Activated B cell treated with CpG ODN at 0.5 μM for 24 hours (primary cell): Measurements from ENCODE around the gene PRKAG1. TPM values are rescaled to one million over a fixed set of nuclear protein-coding genes. Genes with fewer than 3 reads are reported as not detected.

Experiments
- ATAC-seq: fragments of 200-7000 bp; cut with Tn5 transposase; one replicate; pipeline ENCODE4 v1.10.0; 2021; ENCODE audit warnings: low read depth, mild to moderate bottlenecking, moderate library complexity
- CTCF ChIA-PET: fragments of 350-600 bp; sonication (Branson Sonifier 250); formaldehyde crosslinking; loops from one replicate; lab custom pipeline; 2021; ENCODE audit warnings: antibody characterized with exemption; lab: Charles Lee
- POLR2A ChIA-PET: fragments of 350-600 bp; sonication (Branson Sonifier 250); formaldehyde crosslinking; loops from one replicate; lab custom pipeline; 2021; ENCODE audit warnings: antibody characterized with exemption; lab: Charles Lee
- DNase-seq: peaks from one replicate; pipeline ENCODE4 v3.0.0; 2022
- H3K27ac Mint-ChIP-seq: one replicate; pipeline ENCODE4 v1.8.0; 2020; ENCODE audit warnings: mixed read lengths
- H3K27me3 Mint-ChIP-seq: one replicate; pipeline ENCODE4 v1.8.0; 2021; ENCODE audit warnings: mixed read lengths
- H3K36me3 Mint-ChIP-seq: one replicate; pipeline ENCODE4 v1.8.0; 2021; ENCODE audit warnings: low read depth, mixed read lengths
- H3K4me1 Mint-ChIP-seq: one replicate; pipeline ENCODE4 v1.8.0; 2021; ENCODE audit warnings: mixed read lengths
- H3K4me3 Mint-ChIP-seq: one replicate; pipeline ENCODE4 v1.8.0; 2020; ENCODE audit warnings: mild to moderate bottlenecking, mixed read lengths
- H3K9me3 Mint-ChIP-seq: one replicate; pipeline ENCODE4 v1.8.0; 2020; ENCODE audit warnings: mixed read lengths
- intact Hi-C: fragments of 100-400 bp; cut with micrococcal nuclease; formaldehyde crosslinking; loops from one replicate; pipeline ENCODE4 v1.15.1; 2024
- total RNA-seq: library from RNA; stranded (reverse); gene quantifications from 2 replicates; pipeline ENCODE4 v1.2.3, GENCODE V29; 2022
- TF ChIP-seq, protein P1 (sequence below): fragments of 200-600 bp; IDR thresholded peaks from one replicate; pipeline ENCODE4 v1.8.0; 2022; ENCODE audit warnings: antibody characterized with exemption, mild to moderate bottlenecking

Gene PRKAG1
- total RNA-seq, 1 donor from 2014 or later, result 70.5 TPM

DNA sequence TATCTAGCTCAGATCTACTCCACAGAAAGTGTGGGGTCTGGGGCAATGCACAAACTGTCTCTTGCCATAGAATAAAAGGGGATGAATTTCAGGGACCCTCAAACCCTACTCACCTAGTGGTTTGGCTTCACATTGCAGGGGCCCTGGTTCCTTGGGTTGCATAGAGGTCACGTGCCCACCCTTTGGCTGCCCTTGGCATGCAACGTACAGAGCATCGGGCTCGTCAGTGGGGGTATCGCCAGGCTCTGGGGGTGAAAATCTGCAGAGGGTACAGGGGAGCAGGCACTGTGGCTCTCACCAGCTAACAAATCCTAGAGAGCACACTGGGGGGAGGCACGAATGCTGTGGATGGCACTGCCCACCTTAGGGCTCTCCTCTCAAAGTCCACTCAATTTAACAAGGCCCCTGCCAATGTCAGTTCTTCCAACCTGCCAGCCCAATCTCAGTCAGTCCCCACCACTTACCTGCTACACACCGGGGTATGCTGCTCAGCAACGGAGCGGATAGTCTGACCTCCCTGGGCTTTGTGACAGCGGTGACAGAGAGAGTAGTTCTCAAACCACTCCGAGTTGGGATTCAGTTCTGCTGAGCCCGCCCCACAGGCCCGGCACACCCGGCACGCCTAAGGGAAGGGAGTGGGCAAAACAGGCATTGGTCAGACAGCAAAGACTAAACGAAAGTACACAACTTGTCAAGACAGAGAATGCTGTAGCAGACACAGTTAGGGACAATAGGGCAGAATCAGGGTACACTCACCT lies 34.1 kb upstream of the PRKAG1 start:
- Mint-ChIP-seq H3K27ac (no peak overlapping the region), H3K4me1 (peaks cover 32% of the 10 kb centered on the region), H3K27me3 (no peaks in the 10 kb centered on the region), H3K36me3 (peaks cover 80% of the 10 kb centered on the region), H3K4me3 (no peak overlapping the region), H3K9me3 (no peaks in the 10 kb centered on the region)
- POLR2A ChIA-PET, result no interaction called here
- no peak for DNase-seq
- TF ChIP-seq, protein P1, sequence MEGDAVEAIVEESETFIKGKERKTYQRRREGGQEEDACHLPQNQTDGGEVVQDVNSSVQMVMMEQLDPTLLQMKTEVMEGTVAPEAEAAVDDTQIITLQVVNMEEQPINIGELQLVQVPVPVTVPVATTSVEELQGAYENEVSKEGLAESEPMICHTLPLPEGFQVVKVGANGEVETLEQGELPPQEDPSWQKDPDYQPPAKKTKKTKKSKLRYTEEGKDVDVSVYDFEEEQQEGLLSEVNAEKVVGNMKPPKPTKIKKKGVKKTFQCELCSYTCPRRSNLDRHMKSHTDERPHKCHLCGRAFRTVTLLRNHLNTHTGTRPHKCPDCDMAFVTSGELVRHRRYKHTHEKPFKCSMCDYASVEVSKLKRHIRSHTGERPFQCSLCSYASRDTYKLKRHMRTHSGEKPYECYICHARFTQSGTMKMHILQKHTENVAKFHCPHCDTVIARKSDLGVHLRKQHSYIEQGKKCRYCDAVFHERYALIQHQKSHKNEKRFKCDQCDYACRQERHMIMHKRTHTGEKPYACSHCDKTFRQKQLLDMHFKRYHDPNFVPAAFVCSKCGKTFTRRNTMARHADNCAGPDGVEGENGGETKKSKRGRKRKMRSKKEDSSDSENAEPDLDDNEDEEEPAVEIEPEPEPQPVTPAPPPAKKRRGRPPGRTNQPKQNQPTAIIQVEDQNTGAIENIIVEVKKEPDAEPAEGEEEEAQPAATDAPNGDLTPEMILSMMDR, result no peak
- CTCF ChIA-PET, result no interaction called here
- ATAC-seq, result no peak
- intact Hi-C loops, result no loop called here

DNA sequence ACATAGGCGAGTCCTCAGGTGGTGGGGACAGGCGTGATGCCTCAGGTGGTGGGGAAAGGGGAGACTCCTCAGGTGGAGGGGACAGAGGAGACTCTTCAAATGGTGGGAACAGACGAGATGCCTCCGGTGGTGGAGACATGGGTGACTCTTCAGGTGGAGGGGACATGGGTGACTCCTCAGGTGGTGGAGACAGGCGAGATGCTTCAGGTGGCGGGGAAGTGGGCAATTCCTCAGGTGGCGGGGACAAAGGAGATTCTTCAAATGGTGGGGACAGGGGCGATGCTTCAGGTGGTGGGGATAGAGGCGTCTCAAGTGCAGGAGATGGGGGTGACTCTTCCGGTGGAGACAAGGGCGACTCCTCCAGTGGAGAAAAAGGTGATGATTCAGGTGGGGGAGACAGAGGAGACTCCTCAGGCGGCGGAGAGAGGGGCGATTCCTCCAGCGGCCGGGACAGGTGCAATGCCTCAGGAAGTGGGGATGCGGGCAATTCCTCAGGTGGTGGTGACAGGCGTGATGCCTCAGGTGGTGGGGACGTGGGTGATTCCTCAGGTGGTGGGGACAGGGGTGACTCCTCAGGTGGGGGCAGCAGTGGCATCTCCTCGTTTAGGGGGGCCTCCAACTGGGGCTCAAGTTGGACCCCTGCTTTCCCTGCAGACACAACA lies 33.3 kb upstream of the PRKAG1 start:
- POLR2A ChIA-PET, result no interaction called here
- Mint-ChIP-seq H3K36me3 (peaks cover 86% of the 10 kb centered on the region), H3K27ac (no peak overlapping the region), H3K4me1 (peaks cover 25% of the 10 kb centered on the region), H3K4me3 (no peak overlapping the region), H3K27me3 (no peaks in the 10 kb centered on the region), H3K9me3 (no peaks in the 10 kb centered on the region)
- CTCF ChIA-PET, result no interaction called here
- DNase-seq, result no peak
- TF ChIP-seq, protein P1, result no peak
- intact Hi-C loops, result no loop called here
- no peak for ATAC-seq

DNA sequence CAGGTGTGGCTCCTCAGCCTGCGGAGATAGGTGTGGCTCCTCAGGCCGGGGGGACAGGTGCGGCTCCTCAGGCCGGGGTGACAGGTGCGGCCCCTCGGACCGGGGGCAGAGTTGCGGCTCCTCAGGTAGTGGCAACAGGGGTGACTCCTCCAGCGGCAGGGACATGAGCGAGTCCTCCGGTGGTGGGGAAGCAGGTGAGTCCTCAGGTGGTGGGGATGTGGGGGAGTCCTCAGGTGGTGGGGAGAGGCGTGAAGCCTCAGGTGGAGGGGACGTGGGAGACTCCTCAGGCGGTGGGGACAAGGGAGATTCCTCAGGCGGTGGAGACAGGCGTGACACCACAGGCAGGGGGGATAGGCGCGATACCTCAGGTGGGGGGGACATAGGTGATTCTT lies 32.8 kb upstream of the PRKAG1 start:
- no peak for DNase-seq
- CTCF ChIA-PET, result no interaction called here

DNA sequence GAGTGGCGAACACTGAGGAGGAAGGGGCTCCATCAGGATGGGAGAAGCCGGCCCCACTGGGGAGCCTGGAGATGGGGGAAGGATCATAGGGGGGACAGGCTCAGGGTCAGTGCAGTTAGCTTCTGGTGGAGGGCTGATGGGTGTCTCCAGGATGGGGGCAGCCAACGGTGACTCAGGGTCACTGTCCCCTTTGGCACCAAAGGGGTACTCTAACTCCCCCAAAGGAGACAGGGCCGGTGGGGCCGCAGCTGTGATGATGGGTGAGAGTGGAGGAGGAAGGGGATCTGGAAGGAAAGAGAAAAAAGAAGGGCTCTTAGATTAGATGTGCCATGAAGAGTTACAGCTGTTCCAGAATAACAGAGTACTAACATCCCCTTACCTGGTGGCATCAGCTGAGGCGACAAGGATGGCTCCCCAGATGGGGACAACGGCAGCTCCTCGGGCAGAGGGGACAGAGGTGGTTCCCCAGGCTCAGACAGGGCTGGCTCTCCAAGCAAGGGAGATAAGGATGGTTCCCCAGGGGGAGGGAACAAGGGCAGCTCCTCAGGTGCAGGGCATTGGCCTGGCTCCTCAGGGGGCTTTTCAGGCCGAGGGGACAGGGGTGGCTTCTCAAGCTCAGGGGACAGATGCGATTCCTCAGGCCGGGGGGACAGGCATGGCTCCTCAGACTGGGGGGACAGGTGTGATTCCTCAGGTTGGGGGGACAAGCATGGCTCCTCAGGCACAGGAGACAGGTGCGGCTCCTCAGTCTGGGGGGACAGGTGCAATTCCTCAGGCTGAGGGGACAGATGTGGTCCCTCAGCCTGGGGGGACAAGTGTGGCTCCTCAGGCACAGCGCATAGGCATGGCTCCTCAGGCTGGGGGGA lies 32.2 kb upstream of the PRKAG1 start:
- H3K9me3 Mint-ChIP-seq, result no peaks in the 10 kb centered on the region
- TF ChIP-seq, protein P1, result no peak
- H3K4me1 Mint-ChIP-seq, result peaks cover 13% of the 10 kb centered on the region
- ChIA-PET POLR2A (no interaction called here), CTCF (no interaction called here)
- H3K4me3 Mint-ChIP-seq, result no peak overlapping the region
- DNase-seq (no peak), ATAC-seq (no peak)
- intact Hi-C loops, result no loop called here
- no peaks in the 10 kb centered on the region for H3K27me3 Mint-ChIP-seq
- no peak overlapping the region for H3K27ac Mint-ChIP-seq
- H3K36me3 Mint-ChIP-seq, result peaks cover 94% of the 10 kb centered on the region

More for the DNA sequence above, 32.8 kb upstream of the PRKAG1 start:
- ATAC-seq, result no peak
- Mint-ChIP-seq H3K27me3 (no peaks in the 10 kb centered on the region), H3K4me3 (no peak overlapping the region), H3K4me1 (peaks cover 20% of the 10 kb centered on the region), H3K9me3 (no peaks in the 10 kb centered on the region), H3K27ac (no peak overlapping the region), H3K36me3 (peaks cover 91% of the 10 kb centered on the region)
- TF ChIP-seq, protein P1, result no peak
- POLR2A ChIA-PET, result no interaction called here
- intact Hi-C loops, result no loop called here
